GM19351 (cell line): ENCODE data around the gene LRP1B.

Experiments used
- ATAC-seq: cut with Tn5 transposase; IDR thresholded peaks from one replicate; pipeline ENCODE4 v1.9.1; 2021; ENCODE audit warnings: mild to moderate bottlenecking, moderate library complexity; ENCODE audit not compliant: unreplicated experiment

LRP1B gene

DNA sequence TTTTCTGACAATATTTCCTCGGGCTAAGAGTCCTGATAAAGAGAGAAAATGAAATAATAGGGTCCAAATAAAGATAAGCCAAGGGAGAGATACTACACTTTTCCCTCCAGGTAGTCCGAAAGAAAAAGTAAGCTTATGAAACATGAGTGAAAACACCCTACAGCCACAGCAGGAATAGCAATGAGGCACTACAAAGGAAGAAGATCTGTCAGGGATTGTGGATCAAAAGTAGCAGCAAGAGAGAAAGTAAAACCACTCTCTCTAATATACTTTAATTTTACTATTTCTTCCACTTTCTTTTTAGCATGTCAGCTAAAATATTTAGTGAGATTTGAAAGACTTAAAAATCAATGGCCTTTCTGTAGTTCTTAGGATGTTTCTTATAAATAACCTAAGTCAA, 1601.8 kb downstream of the LRP1B start:
- no peak for ATAC-seq

GRCh38 chr2:140526575-140526974, 1604.2 kb downstream of the LRP1B start:
- no peak for ATAC-seq

DNA sequence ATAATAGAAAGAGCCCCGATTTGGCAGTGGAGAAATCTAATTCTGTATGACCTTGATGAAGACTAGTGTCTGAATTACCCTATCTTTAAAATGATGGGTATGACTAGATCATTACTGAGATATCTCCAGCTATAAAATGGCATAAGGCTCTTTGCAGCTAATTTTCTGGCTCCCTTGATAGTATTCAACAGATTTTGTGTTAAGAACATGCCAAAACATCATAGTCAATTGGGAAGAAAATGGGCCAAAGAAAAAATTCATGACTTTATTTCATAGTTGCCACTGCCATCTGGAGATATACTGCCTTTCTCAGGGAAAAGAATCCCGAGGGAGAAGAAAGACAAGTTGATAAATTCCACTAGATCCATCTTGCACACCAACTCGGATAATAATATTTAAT, 1618.7 kb downstream of the LRP1B start:
- no peak for ATAC-seq

DNA sequence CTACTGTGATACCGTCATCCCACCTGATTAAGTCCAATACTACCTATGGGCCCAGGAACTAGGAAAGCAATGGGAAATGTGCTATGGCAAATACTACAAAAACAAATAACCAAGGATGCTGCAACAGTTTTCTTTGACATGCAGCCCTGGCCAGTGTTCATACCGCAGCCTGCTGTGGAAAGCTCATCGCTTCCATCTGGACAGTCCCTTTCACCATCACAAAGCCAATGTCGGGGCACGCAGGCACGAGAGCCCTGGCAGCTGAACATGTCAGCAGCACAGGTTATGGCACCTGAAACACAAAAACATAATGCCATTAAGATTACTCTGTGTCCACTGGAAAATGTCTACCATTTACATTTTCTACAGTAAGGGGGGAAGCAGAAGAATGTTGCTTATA, 1621.1 kb downstream of the LRP1B start:
- no peak for ATAC-seq

- no peak for ATAC-seq
Measured at GRCh38 chr2:140508756-140509155, 1622.1 kb downstream of the LRP1B start.

DNA sequence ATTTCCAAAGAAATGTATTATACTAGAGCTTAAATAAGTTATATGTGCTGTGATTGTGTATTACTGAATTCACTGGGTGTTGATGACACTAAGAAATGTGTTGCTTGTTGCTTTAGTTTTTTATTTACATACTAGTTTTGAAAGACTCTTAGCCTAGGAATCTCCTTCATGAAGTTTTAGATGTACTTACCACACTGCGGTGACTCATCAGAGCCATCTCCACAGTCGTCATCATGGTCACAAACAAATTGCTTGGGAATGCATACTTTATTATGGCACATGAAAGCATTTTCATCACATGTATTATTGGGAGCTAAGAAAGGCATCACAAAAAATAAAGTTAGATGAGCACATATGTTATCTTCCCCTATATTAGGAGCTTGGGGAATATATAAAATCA, 1624.2 kb downstream of the LRP1B start:
- no peak for ATAC-seq

DNA sequence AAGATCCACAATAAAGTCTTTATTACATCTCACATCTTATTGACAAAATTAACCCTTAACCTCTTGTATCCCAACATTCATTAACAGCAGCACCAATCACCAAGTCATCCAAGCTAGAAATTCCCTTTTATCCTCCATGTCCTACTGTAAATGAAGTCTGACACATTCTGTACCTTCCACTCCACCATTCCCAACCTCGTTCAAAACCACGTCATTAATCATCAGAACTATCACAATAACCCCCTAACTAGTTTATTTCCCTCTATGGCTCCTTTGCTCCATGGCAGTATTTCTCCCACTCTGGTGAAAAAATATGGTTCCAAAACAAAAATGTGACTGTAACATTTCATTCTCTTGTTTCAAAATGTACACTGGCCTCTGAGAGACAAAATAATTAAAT, 1626.2 kb downstream of the LRP1B start:
- no peak for ATAC-seq

DNA sequence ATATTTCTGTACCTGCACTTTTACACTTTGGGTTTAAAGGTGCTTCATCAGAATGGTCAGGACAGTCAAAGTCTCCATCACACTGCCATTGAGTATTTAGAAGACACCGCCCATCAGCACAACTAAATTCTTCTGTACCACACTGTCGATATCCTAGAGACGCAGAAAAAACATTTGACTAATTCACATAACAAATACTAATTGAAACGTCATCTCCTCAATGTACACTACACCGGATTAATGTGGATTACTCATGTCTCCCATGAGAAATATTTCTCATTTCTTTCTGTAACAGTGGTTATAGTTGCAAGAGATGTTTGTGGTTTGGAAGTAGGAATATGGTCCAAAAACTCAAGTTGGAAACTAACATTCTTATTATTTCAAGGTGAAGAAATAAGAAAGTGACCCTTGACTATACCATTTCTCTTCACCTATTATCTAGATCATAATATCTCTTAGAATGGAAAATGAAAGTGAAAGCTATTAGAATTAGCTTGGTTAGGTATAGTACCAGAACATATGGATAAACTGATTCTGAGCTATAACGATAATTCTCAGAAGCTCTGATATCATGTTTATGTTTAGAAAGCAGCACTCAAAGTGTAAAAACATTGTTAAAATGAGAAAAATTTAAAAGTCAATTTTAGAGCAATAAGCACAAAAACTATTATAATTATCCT, 1627.7 kb downstream of the LRP1B start:
- ATAC-seq = no peak

GRCh38 chr2:140498360-140498759, 1632.5 kb downstream of the LRP1B start:
- ATAC-seq = no peak

- no peak for ATAC-seq
Measured at GRCh38 chr2:140496714-140497113, 1634.1 kb downstream of the LRP1B start.

DNA sequence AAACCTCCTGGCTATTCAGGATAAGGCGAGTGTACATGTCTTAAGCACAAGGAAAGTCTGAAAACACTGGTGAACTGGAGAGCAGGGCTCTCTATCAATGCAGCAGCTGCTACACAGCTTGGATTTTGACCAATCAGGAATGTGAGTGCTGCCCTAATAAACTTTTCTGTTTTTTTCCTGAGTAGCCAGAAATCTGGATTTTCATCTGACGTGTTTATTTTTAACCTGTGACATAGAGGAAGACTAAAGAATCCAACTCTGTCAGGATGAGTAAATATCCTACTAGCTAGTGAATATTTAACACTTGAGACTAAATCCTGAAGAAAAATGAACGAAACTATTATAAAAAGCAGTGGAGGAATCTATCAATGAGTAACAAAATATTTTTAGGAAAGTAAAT, 1638.9 kb downstream of the LRP1B start:
- no peak for ATAC-seq

- no peak for ATAC-seq
Measured at GRCh38 chr2:140489193-140489592, 1641.6 kb downstream of the LRP1B start.

DNA sequence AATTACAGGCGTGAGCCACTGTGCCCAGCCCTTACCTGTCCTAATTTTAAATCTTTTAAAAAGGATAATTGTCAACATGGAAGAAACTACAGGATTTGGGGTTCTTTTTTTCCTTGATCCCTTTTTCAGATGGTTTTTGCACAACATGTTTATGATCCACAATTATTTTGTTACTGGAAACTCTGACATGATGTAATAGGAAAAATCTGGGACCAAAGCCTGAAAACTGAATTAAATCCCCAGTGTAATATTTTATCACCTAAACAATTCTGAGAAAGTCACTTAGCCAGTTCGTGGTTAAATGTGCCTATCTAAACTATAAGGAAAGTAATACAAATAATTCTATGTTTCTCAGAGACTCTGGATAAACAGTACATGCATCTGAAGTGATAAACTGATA, 1649.7 kb downstream of the LRP1B start:
- ATAC-seq = no peak

DNA sequence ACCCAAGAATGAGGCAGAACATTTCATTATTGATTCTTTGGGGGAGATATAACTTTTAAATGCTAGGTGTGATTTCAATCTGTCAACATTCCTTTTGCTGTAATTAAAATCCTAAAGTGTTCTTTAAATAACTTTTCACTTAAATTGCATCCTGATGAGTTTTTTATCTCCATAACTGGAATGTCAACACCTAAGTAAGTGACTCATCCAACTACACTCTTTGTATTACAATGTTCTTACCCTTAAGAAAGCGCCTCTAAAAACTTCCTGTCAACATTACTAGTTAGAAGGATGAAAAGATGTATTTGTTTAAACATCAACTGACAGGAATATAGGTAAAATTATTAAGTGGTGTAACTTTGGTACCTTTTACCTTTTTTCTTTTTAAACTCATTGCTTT, 1657.0 kb downstream of the LRP1B start:
- no peak for ATAC-seq

DNA sequence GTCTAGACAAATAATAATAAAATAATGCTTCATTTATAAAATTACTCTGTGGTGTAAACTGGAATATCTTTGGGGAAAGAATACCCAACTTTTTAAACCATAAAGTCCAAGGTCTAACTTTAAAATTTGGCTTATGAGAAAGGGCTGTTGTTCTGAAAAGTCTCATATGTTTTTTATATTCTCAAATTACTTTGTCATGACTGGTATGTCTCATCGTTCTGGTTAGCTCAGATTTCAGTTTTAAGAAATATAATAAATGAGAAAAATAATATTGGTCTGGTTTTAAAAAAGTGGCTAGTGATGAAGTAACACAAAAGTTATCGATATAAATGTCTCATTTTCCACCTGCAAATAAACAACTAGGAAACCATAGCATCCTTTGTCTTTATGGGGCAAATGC, 1658.1 kb downstream of the LRP1B start:
- no peak for ATAC-seq

DNA sequence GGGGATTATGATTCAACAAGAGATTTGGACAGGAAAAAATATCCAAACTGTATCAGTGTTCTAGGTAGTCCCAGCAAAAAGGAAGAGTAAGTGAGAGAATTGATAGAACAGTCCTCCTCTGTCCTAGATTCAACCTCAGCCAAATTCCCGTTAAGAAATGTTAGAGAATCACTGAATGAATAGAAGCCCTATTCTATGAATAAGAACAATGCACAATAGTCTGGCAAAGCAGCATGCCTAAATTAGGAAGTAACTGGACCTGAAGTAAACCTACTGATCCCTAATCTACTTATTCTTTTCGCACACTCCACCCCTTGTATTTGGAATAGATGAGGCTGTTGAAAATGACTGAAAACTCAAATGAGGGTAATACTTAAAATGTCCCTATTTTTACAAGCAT, 1665.5 kb downstream of the LRP1B start:
- no peak for ATAC-seq

GRCh38 chr2:140462990-140463389, 1667.8 kb downstream of the LRP1B start:
- no peak for ATAC-seq

- ATAC-seq = no peak
Measured at GRCh38 chr2:140457483-140457882, 1673.3 kb downstream of the LRP1B start.

- no peak for ATAC-seq
Measured at GRCh38 chr2:140455315-140455714, 1675.5 kb downstream of the LRP1B start.

DNA sequence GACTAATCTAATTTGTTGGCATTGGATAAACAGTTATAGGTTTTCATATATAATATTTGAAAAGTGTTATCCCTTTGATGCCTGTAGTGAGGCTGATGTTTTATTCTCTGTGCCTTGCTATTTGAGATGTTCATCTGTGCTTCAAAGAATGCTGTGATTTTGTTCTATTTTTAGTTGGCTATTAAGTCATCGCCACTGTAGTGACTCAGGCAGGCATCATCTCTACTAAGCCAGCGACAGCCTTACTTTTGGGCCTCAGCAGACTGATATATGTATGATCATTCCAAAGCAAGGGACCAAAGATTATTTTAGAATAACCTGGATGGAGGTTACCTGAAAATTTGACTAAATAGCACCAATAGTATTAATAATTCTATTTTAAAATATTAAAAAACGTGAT, 1676.1 kb downstream of the LRP1B start:
- ATAC-seq = no peak

GRCh38 chr2:140451324-140451723, 1679.5 kb downstream of the LRP1B start:
- no peak for ATAC-seq

DNA sequence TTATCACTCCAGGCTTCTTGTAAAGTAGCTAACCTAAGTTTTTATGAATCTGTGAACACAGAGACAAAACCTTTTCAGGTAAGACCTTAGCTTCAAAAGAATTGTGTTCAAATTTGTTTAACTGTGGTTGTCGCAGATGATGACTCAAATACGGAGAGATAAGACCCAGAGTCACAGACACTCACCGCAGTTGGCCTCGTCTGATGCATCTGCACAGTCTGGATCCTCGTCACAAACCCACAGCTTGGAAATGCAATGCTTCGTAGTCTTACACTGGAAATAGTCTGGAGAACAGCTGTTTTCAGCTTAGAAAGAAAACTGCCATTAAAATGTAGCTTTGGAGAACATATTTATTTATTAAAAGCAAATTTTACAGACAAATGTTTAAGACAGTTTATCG, 1688.5 kb downstream of the LRP1B start:
- no peak for ATAC-seq

DNA sequence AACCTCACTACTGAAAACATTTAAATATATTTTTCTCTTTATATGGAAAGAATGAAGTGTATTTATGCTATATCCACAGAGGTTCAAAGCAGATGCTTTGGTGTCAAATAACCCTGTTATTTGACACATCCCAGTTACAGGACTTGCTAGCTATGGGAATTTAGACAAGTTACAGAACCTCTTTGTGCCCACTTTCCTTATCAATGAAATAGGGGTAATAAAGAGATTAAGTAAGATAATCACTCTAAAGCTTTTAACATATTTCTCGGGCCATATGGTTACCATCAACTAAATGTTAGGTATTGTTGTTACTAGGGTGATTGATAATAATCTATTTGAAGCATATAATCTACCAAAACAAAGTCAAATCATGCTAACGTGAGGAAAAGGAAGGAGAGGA, 1690.0 kb downstream of the LRP1B start:
- ATAC-seq = no peak
